Colonic mucosa (tissue), 4 donors: Measurements from ENCODE around the gene GEMIN8. TPM values are rescaled to one million over a fixed set of nuclear protein-coding genes. Genes with fewer than 3 reads are reported as not detected.

Source experiments
- DNase-seq: peaks from one replicate; pipeline ENCODE4 v3.0.0-alpha.2; 2020
- H3K27ac ChIP-seq: fragments of 200-600 bp; one replicate; pipeline ENCODE4 v1.8.0; 2021
- H3K27me3 ChIP-seq: fragments of 200-600 bp; one replicate; pipeline ENCODE4 v1.8.0; 2021
- H3K36me3 ChIP-seq: fragments of 200-600 bp; one replicate; pipeline ENCODE4 v1.8.0; 2021
- H3K4me1 ChIP-seq: fragments of 200-600 bp; one replicate; pipeline ENCODE4 v1.8.0; 2021; ENCODE audit warnings: mild to moderate bottlenecking
- H3K4me3 ChIP-seq: fragments of 200-600 bp; one replicate; pipeline ENCODE4 v1.8.0; 2021
- H3K9ac ChIP-seq, 2 donors: one replicate each; pipeline ENCODE4 v1.7.0; 2013; ENCODE audit warnings: control low read depth in 2 of 2, low read depth in 2 of 2, low read length in 2 of 2
- H3K9me3 ChIP-seq: fragments of 200-600 bp; one replicate; pipeline ENCODE4 v1.8.0; 2021
- intact Hi-C: fragments of 100-400 bp; cut with DNase I; formaldehyde crosslinking; loops from one replicate; pipeline ENCODE4 v1.14.1; 2022
- total RNA-seq, 2 donors: library from RNA; stranded (reverse); fragmentation: NEBNext Ultra II Directional in 1 of 2; extraction: Animal tissue kit (Norgen Biotek cat#: 25700) in 1 of 2; gene quantifications; one replicate each; pipeline ENCODE4 v1.2.1, GENCODE V29; 2021
- TF ChIP-seq, protein P1 (sequence below): fragments of 200-600 bp; IDR thresholded peaks from one replicate; pipeline ENCODE4 v1.8.0; 2022; ENCODE audit warnings: antibody characterized with exemption, mild to moderate bottlenecking
- donor health status: healthy.
- donor health status: DM: no; HTN: no; CAD: no.
- donor health status: DM: no; HTN: no; CAD: no.

The GEMIN8 gene
- total RNA-seq, 2 donors from 2014 or later: 16.4 to 20.9 TPM

DNA sequence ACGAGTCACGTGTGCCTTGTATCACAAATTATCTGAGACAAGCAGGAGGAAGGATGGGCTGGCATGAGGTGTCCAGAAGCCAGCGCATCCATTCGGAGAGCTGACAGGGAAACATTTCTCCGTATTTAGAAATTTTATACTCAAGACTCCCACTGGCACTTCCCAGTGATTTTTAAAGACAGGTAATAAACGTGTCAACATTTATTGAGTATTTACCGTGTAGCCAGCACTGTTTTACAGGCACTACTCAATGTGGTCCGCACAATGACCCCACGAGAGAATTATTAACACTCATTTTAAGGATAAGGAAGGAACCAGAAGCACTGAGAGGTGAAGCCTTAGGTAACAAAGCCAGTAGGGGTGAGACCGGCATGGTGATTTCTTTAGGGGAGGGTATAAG is 23.2 kb downstream of the GEMIN8 start:
- intact Hi-C loops: no loop called here
- no peak for DNase-seq
- no peaks in the 10 kb centered on the region for H3K36me3 ChIP-seq
- H3K27ac ChIP-seq: no peak overlapping the region
- no peaks in the 10 kb centered on the region for H3K9me3 ChIP-seq
- TF ChIP-seq, protein P1, sequence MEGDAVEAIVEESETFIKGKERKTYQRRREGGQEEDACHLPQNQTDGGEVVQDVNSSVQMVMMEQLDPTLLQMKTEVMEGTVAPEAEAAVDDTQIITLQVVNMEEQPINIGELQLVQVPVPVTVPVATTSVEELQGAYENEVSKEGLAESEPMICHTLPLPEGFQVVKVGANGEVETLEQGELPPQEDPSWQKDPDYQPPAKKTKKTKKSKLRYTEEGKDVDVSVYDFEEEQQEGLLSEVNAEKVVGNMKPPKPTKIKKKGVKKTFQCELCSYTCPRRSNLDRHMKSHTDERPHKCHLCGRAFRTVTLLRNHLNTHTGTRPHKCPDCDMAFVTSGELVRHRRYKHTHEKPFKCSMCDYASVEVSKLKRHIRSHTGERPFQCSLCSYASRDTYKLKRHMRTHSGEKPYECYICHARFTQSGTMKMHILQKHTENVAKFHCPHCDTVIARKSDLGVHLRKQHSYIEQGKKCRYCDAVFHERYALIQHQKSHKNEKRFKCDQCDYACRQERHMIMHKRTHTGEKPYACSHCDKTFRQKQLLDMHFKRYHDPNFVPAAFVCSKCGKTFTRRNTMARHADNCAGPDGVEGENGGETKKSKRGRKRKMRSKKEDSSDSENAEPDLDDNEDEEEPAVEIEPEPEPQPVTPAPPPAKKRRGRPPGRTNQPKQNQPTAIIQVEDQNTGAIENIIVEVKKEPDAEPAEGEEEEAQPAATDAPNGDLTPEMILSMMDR: no peak
- H3K4me1 ChIP-seq: no peaks in the 10 kb centered on the region
- H3K9ac ChIP-seq: no peak overlapping the region
- no peaks in the 10 kb centered on the region for H3K27me3 ChIP-seq
- no peak overlapping the region for H3K4me3 ChIP-seq

DNA sequence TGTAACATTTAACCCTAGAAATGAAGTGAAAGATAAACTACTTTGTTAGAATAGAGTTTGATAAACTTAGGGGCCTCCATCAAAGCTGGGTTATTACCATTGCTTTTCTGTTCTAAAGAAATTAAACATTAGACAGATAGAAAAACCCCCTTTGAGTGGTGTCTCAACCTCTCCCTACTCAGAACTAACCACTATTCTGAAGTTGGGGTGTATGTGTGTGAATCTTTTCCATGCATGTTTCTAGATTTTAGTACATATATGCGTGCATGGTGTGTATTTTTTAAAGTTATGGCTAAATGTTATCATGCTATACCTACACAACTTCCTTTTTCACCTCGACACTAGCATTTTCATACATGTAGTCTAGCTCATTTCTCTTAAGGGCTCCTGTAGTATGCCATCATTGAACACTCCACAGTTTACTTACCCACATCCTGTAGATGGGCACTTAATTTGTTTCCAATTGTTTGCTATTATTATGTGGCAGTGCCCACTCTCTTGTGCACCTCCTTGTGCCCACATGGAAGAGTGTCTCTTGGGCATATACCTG is 25.7 kb downstream of the GEMIN8 start:
- no peaks in the 10 kb centered on the region for H3K27me3 ChIP-seq
- H3K4me3 ChIP-seq: no peak overlapping the region
- no peak overlapping the region for H3K9ac ChIP-seq
- intact Hi-C loops: no loop called here
- no peaks in the 10 kb centered on the region for H3K9me3 ChIP-seq
- no peak for DNase-seq
- H3K36me3 ChIP-seq: no peaks in the 10 kb centered on the region
- H3K27ac ChIP-seq: no peak overlapping the region
- no peaks in the 10 kb centered on the region for H3K4me1 ChIP-seq
- TF ChIP-seq, protein P1: no peak

DNA sequence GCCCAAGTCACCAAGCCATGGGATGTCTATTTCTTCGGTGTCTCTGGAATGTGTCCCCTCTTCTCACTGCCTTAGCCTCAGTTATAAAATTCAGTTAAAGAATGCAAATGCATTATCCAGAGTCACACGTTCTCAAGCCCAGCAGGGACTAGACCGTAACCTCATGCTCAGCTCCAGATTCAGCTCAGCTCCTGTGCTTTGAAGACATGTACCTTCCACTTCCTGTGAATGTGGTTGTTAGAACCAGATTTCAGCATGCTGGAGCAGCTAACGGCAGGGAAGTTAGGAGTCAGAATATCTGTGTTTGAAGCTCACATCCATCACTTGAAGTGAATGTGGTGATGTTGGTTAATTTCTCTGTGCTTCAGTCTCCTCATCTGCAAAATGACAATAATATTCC is 26.7 kb downstream of the GEMIN8 start:
- no peak overlapping the region for H3K4me3 ChIP-seq
- no peak overlapping the region for H3K9ac ChIP-seq
- DNase-seq: no peak
- intact Hi-C loops: no loop called here
- H3K36me3 ChIP-seq: no peaks in the 10 kb centered on the region
- H3K9me3 ChIP-seq: no peaks in the 10 kb centered on the region
- no peaks in the 10 kb centered on the region for H3K27me3 ChIP-seq
- no peak overlapping the region for H3K27ac ChIP-seq
- TF ChIP-seq, protein P1: no peak
- no peaks in the 10 kb centered on the region for H3K4me1 ChIP-seq

DNA sequence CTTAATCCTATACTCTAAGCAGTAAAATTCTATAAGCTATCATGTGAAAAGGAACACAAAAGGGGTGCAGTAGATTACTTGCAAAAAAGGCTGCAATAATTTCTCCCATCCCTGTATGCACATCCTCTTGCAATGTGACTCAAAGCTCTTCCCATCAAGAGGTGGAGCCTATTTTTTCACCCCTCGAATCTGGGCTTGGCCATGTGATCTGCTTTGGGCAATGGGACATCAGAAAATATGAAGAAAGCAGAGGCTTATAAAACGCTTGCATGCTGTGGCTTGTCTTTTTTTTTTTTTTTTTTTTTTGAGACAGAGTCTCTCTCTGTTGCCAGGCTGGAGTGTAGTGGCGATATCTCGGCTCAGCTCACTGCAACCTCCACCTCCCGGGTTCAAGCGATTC is 33.0 kb downstream of the GEMIN8 start:
- intact Hi-C loops: no loop called here
- DNase-seq: no peak
- no peak overlapping the region for H3K4me3 ChIP-seq
- TF ChIP-seq, protein P1: no peak
- H3K4me1 ChIP-seq: no peaks in the 10 kb centered on the region
- H3K27me3 ChIP-seq: no peaks in the 10 kb centered on the region
- H3K27ac ChIP-seq: no peak overlapping the region
- no peaks in the 10 kb centered on the region for H3K9me3 ChIP-seq
- no peaks in the 10 kb centered on the region for H3K36me3 ChIP-seq
- H3K9ac ChIP-seq: no peak overlapping the region

DNA sequence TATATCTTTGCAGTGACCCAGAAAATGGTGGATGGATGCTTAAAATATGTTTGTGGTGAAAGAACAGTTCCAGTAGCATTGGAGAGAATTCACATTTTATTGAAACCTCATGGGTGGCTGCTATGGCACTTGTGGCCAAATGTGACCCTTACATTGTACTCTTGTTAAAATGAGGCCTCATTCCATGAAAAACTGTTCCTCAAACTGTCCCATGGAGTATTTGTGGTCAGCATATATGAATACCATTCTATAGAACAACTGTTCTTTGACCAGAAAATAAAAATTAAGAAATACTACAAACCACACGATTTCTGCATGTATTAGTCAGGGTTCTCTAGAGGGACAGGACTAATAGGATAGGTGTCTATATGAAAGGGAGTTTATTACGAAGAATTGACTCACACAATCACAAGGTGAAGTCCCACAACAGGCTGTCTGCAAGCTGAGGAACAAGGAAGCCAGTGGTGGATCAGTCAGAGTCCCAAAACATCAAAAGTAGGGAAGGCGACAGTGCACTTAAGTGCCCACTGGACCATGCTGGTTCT is 35.1 kb downstream of the GEMIN8 start:
- H3K4me1 ChIP-seq: no peaks in the 10 kb centered on the region
- TF ChIP-seq, protein P1: no peak
- intact Hi-C loops: no loop called here
- no peak overlapping the region for H3K4me3 ChIP-seq
- no peaks in the 10 kb centered on the region for H3K9me3 ChIP-seq
- no peak overlapping the region for H3K9ac ChIP-seq
- no peak overlapping the region for H3K27ac ChIP-seq
- H3K36me3 ChIP-seq: no peaks in the 10 kb centered on the region
- no peak for DNase-seq
- no peaks in the 10 kb centered on the region for H3K27me3 ChIP-seq
